ENCODE measurements around the gene TBC1D19.

Gene TBC1D19

DNA sequence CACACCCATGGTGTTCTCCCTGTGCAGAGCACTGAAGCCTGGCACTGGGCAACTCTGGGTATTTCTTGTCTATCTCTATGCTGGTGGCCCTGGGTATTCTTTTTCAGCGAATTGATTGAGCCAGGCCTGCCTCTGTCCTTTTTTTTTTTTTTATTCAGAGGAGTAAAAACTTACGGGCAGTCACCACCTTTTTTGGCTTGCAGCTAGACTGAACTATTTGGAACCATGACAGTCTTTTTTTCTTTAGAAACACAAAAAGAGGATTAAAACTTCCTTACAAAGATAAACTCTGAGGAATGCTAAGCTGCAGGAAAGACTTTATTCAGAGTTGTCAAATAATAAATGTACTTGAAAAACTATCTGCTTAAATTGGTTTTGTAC lies 157.6 kb downstream of the TBC1D19 start:
- no peak for DNase-seq

DNA sequence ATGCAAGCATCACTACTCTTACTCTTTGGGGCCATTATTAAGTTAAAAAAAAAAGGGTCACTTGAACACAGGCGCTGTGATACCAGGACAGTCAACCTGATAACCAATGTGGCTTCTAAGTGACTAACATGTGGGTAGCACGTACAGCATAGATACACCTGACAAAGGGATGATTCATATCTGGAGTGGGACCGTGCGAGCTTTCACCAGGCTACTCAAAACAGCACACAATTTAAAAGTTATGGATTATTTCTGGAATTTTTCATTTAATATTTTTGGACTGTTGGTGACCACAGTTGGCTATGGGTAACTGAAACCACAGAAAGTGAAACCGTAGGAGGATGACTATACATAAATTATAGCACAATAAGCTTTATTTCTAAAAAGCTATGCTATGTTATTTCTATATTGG lies 162.9 kb downstream of the TBC1D19 start:
- DNase-seq, result no peak

DNA sequence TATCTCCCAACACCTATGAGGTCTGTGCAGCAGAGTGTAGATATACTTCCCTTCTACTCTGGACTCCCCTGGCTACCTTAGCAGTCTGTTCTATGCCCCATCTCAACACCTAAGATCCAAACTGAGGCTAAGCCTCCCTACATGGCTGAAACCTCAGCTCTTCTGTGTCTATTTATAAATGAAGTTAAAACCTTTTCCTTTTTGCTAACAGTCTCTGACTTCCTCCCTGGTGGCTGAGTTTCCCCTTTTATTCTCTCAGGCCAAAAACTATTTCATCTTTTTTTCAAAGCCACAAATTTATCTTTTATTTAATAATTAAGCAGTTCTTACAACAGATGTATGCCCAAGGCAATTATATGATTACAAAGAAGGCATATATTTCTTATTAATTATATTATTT lies 164.9 kb downstream of the TBC1D19 start:
- DNase-seq, result no peak

DNA sequence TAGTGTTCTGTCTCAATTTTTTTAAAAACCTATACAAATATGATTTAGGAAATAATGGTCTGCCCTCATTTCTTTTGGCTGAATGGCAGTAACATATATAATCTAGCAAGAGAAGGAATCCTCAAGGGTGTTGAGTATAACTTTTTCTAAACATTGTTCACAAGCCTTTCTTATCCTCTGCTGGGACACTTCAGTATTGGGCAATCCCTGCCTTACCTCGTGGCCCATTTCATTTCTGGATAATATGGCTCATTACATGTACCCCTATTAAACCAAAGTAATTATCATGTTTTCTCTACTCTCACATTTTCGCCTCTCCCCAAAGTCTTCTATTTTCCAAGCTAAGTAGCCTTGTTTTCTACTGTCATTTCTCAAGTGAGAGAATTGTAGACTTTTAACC lies 166.0 kb downstream of the TBC1D19 start:
- no peak for DNase-seq

DNA sequence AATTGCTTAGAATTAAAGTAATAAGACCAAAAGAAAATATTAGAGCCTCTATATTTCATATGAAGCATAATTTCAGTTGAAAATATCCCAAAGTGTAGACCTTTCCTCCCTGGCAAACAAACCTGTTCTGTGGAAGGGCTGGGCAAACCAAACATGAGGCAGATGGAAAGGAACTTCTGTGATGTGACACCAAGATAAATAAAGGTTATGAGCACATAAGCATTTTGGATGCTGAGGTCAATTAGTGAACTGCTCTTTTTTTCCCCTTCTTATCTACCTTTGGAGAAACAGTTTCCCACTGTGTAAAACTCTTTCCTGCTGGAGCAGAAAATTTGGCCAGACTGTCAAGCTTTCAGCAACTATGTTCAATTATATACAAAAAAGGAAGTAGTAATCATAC lies 167.1 kb downstream of the TBC1D19 start:
- DNase-seq, result no peak

DNA sequence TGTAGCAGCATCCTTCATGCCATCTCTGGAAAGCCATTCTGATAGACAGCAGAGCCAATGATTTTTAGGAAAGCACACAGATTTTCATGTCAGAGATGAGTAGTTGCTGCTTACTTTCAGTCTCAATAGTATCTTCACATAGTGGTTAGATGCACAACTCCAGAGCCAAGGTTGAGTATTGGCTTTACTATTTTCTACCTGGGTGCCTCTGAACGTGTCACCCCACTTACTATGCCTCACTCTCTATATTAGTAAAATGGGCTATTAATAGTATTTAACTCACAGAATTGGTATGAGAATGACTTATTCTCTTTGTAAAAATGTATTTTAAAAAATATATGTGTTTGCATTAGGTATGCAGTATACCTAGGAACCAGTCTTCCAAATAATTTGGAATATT lies 168.0 kb downstream of the TBC1D19 start:
- no peak for DNase-seq

DNA sequence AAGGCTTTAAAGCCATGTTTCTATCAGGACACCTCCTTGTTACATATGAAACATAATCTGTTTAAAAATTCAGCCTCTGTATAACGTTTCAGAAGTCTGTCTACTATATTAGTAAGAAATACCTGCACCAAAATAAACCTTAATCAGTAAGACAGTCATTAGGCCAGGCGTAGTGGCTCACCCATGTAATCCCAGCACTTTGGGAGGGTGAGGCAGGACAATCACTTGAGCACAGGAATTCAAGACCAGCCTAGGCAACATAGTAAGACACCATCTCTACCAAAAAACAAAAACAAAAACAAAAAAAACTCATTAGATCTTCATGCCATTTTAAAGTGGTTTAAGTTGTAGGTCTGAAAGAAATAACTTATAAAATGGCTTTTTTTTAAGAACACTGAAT lies 169.3 kb downstream of the TBC1D19 start:
- no peak for DNase-seq

DNA sequence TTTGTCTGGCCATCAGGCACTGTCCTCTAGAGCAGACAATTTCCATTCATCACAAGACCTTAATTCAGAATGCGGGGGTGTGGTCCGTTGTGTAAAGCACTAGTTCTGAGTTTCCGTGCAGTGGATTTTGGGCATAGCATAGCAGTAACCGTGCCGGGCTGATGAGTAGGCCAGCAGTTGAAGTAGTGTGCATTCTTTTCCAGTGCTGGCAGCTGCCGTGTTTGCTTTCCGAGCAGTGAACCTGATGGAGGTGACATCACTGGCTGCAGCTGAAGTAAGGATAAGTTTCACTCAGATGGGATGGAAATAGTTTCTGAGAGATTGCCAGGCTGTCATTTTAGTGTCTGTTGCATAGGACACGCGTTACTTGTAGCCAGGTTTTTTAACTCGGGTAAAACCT lies 169.7 kb downstream of the TBC1D19 start:
- no peak for DNase-seq

DNA sequence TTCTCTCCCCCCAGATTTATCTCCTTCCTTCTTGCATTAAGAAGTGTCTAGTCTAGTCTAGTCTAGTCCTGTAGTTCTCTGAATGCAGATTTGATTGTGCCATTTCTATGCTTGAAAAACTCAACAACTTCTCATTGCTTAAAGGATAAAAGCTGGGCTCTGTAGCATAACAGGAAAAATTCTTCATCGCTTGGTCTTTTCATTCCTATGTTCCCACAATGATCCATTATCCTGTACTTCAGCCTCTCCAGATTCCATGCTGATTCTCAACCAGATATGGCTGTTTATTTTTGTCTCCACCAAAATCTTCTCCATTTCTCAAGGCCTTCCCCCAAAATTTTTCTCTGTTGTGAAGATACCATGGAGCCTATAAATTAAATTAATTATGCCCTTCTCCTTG lies 173.9 kb downstream of the TBC1D19 start:
- DNase-seq, result no peak

DNA sequence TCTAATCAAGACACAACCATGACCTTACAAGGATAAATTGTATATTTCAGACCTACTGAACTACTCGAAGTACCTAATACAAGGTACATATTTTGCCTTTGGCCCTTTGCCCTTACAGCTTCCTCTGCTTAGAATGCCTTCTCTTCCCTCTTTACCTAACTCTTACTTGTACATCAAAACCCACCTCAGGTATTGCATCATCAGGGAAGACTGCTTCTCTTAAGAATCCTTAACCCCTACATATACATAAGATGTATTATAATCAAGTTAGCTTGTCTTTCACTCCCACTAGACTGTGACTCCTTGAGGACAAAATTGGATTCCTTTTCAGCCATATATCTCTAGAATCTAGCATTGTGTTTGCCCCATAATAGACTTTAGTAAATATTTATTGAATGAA lies 175.0 kb downstream of the TBC1D19 start:
- no peak for DNase-seq

DNA sequence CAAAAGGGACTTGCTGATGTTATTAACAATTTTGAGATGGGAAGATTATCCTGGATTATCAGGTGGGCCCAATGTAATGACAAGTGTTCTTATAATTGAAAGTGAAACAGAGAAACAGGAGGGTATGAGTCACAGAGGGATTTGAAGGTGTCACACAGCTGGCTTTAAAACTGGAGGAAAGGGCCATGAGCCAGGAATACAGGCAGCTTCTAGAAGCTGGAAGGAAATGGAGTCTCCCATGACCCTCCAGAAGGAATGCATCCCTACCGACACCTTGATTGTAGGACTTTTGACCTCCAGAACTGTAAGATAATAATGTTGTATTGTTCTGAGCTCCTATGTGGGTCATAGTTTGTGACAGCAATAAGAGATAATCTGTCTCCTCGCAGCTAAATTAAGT lies 178.8 kb downstream of the TBC1D19 start:
- DNase-seq, result no peak

DNA sequence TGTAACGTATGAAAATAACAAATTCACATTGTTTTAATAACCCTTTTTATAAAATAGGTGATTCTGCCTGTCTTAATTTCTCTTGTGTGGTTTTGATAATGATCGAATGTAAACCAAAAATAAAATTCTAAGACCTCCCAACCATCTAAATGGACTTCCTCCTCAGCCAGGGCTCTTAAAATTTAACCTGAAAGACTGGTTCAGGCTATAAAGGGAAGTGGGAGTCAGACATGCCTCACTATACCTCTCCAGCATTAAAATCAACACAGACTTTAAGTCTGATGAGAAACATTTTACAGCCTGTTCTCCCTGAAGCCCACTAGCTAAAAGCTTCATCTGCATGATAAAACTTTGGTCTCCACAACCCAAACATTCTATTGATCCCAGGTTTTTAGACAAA lies 179.2 kb downstream of the TBC1D19 start:
- DNase-seq, result no peak

DNA sequence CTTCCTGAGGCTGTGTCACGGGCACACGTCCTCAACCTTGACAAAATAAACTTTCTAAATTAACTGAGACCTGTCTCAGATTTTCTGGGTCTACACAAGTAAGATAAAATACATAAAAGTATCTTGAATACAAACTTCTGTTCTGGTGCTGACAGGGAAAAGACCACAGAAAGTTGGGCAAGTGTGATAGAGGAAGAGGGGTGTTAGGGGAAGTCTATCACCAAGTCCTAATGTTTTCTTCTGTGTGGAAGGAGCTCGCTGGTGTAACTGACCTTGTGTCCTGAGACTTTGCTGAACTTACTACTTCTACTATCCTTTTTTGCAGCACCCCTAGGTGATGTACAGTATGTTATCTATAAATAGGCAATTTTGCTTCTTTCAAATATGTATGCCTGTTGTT lies 179.8 kb downstream of the TBC1D19 start:
- no peak for DNase-seq

DNA sequence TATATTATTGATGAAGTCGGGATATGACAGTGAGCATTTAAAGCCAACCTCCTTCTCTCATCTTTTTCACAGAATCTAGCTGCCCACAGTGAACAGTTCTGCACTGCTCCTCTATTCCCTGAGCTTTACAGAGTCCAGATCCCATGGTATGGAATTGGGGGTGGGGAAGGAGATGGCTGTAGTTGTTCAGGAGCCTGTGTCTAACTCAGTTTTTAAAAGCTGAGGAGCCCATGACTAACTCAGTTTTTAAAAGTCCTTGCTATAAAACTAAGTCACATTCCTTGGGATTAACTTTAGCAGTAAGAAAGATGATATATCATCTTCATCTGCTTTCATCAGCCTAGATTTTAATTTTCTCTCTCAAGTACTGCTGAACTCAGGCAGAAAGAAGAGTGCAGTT lies 180.3 kb downstream of the TBC1D19 start:
- no peak for DNase-seq

DNA sequence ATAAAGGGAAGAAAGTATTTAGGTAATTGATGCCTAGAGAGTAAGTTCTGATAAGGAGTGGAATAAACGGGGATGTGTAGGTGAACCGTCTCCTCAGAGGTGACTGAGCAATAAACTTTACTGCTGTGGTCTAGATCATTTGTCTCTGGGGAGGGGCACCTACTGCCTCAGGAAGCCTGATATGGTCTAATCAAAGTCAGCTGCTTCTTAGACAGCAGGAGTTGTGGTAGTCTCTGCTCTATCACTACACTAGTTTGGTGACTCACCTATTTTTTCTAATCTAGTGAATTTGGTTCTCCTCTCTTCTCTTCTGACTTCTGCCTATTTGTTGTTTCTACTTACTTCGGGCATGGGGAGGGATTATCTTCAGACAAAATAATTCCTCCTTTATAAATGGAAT lies 181.6 kb downstream of the TBC1D19 start:
- no peak for DNase-seq

DNA sequence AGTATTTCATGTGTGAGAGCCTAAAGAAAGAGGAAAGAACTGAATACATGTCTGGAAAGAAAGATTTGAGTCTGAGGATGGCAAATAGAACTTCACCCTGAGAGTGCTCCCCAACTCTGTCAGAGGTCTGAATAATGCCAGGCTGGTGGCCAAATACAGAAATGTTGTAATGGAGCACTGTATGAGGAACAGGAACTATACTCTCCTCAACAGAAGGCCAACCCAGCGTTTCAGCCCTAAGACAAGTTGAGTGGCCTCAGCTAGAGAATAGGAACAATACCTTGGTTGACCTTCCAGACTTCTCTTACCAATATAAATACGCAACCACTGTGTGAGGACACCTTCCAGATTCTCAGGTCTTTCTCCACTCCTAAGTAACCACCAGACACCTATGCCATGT lies 182.3 kb downstream of the TBC1D19 start:
- DNase-seq, result no peak

DNA sequence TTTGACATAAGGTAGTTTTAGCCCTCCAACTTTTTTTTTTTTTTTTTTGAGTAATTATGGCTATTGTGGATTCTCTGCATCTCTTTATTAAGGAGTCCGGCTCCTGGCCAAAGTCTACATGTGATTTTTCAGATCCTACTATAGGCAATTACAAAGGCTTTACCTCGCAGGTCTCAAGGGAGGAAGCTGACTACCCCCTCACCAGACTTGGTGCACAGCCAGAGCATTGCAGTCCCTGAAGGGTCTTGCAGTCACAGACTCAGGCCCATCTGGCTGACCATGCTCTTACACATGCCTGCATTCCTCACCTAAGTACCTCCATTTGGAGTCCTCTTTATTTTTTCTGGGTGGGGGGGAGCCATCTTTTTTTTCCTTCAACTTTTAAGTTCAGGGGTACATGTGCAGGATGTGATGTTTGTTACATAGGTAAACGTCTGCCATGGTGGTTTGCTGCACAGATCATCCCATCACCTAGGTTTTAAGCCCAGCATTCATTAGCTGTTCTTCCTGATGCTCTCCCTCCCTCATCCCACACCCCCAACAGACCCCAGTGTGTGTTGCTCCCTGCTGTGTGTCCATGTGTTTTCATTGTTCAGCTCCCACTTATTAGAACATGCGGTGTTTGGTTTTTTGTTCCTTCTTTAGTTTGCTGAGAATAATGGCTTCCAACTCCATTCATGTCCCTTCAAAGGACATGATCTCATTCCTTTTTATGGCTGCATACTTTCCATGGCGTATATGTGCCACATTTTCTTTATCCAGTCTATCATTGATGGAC lies 188.4 kb downstream of the TBC1D19 start:
- no peak for DNase-seq

DNA sequence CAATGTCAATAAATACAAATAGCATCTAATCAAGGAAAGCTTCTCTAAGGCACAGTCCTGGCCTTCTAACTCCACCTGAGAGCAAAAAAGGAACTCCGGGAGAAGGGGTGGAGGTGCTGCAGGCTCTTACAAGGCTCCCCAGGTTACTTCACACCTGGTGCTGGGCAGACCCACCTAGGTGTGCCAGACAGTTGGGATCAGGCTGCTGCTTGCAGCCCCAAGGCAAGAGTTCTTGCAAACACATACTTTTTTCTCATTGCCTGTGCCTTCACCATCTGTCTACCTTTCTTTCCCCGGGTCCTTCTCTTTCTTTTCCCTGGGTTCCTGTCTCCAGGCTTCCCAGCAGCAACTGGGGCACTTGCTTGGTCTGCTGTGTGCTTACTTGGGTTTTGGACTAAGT lies 195.3 kb downstream of the TBC1D19 start:
- DNase-seq, result no peak

DNA sequence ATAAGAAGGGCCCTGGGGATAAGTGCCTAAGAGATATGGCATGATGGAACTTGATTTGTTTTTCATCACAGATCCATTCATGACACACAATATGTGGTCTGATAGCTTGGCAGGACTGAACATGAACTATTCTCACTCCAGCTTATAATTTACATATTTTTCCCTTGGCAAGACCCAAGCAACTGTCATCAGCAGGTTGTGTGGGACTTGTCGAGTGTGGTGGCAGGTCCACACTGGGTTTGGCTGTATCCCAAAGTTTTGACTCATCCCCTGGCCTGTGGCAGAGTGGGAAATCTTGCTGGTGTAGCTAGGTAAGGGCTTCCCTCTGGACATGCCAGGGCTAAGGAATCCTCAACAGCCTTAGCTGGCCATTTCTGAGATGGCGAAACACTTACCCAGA lies 195.8 kb downstream of the TBC1D19 start:
- no peak for DNase-seq

DNA sequence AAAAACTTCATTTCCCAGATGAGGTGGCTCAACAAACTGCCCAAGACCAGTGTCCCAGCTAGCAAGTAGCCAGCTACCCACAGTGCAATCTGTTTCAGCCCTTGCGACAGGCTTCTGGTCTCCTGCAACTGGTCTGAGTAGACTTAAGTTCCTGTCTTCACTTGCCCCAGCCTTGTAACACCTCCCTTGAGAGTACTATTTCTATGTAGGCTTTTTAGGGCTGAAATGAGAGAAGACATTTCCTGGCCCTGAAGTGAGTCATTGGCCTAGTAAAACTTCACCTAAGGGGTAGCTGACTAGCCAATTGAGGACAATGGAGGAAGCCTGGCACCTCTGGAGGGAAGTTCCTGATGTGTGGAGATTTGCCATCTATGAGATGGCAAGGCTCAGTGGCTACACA lies 196.7 kb downstream of the TBC1D19 start:
- DNase-seq, result no peak

DNA sequence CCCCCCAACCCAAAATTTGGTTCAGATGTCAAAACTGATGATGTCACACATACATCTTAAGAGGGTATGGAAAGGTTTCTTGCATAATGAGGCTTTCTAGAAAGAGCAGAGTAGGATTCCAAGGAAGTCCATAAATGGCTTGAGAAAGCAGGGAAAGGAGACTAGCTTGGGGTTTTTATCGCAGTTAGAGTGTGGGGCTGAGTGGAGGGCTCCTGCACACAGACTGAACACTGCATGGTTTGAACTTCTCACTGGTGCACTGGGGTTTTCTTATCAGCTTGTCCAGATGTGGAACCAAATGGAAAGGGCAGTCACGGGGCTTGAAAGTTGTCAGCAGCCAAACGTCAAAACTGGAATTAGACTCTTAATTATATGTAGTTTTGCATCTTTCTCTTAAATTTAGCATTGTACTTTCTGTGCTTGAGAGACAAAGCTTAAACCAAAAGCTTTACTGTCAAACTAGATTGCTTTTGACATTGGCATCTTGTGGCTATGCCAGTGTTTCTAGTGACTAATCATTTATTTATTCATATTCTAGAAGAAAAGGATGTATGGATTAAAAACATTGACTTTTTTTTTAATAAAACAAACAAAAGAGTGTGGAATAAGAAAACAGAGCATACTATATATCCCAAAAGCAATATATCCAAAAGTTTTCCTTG lies 198.4 kb downstream of the TBC1D19 start:
- DNase-seq, result no peak

DNA sequence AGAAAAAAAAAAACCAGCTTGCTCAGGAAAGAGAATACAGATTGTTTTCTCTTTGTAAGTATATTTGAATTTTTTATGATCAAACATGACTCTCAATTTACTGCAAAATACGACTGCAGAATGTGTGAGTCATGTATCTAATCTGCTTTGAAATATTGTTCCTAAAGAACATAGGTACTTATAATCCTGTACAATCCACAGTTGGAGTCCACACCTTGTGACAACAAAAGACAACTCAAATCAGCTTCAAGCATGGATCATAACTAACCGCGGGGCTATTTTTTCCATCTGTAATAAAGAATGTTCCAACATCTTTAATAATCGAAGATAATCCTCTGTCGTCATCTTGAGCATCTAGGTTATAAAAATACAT lies 198.9 kb downstream of the TBC1D19 start:
- no peak for DNase-seq

DNA sequence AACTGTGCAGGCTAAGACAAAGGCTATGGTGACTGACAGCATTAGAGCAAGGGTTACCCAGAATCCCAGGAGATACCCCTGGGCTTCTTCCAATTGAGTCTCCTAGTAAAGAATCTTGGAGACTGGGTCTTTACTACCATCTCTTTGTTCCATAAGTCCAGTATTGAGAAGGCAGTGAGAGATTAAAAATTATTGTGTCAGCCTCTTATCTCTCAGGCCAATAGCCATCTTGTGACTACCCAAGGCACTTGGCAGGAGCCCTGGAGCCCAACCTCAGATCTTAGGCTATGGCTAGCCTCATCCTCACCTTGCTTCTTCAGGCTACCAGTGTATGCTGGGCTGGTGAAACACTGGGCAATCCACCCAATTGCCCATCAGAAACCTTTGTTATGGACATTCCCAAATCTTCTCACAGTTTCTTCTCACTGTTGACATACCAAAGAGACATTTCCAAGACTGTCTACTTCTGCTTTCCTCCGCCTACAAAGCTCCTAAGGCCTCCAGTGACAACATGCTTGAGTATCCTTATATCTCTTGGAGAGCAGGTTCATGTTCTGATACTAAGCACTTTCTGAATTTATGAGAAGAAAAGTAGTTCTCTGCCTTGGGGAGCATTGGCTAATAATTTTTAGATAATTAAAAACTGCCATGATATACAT lies 200.5 kb downstream of the TBC1D19 start:
- DNase-seq, result no peak

DNA sequence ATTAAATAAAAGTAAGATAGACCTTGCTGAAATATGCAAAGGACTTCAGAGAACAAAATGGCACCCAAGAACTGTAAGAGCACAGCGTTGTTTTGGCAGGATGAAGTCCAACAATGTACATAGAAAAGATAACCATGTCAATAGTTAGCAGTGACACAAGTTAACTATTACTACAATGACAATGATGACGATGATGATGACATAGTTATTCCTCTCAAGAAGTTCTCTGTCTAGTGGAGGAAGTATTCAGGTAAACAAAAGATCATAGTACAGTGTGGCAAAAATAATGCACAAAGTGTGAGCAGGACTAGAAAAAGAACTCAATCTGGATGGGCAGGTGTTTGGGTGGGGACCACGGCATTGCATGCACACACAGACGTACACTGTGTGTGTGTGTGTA lies 201.4 kb downstream of the TBC1D19 start:
- DNase-seq, result no peak

DNA sequence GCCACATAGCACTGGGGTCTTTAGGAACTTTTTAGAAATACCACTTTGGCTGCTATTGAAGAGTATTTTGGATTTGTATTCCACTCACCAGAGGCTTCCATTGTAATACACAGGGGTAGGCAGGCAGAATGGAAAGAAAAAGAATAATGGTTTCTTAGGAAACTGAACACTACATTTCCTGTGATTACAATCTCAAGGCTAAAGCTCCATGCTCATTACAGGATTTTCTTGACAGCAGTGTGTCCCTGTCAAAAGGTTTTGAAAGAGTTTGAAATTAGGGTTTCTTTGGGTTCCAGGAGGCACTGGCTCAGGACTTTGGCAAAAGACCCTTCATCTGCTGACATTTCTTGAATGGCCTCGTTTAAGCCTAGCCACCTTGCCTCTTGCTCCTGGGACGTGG lies 201.9 kb downstream of the TBC1D19 start:
- DNase-seq, result no peak

All from activated CD4-positive, alpha-beta T cell treated with anti-CD3 and anti-CD28 coated beads for 1 hour (primary cell).